Uterus (tissue), 4 donors: ENCODE measurements around the gene VSIR. TPM values are rescaled to one million over a fixed set of nuclear protein-coding genes. Genes with fewer than 3 reads are reported as not detected.
A peak's percentile ranks its signal among the peaks of the same experiment; 100 is the strongest.

Experiments used
- DNase-seq, 2 donors: peaks; one replicate each; pipeline ENCODE4 v3.0.0-alpha.2; 2019 to 2020
- H3K27ac ChIP-seq, 2 donors: fragments of 200-600 bp; sonication (generic); 1 replicate in 1 of 2; 2 replicates in 1 of 2; pipeline ENCODE4 v1.5.1; 2016 to 2018
- H3K27me3 ChIP-seq, 2 donors: fragments of 200-600 bp; sonication (generic); one replicate each; pipeline ENCODE4 v1.5.1; 2018 to 2019; ENCODE audit warnings: control low read depth in 1 of 2
- H3K36me3 ChIP-seq, 2 donors: fragments of 200-600 bp; sonication (generic); one replicate each; pipeline ENCODE4 v1.5.1; 2019; ENCODE audit warnings: control low read depth in 1 of 2
- H3K4me1 ChIP-seq, 2 donors: fragments of 200-600 bp; sonication (generic); one replicate each; pipeline ENCODE4 v1.5.1; 2018 to 2019; ENCODE audit warnings: control low read depth in 1 of 2
- H3K4me3 ChIP-seq, 2 donors: fragments of 200-600 bp; sonication (generic); 1 replicate in 1 of 2; 2 replicates in 1 of 2; pipeline ENCODE4 v1.5.1; 2018 to 2019; ENCODE audit warnings: mild to moderate bottlenecking in 1 of 2
- H3K9me3 ChIP-seq, 2 donors: fragments of 200-600 bp; sonication (generic); one replicate each; pipeline ENCODE4 v1.5.1; 2019; ENCODE audit warnings: control low read depth in 1 of 2
- CTCF ChIP-seq, 4 experiments: fragments of 200-600 bp in 2 of 4; fragments of 450-650 bp in 2 of 4; sonication (generic) in 2 of 4; IDR thresholded peaks; one replicate each; pipeline ENCODE4 v1.5.1; 2016 to 2019; ENCODE audit warnings: antibody characterized with exemption in 4 of 4, mild to moderate bottlenecking in 2 of 4, moderate library complexity in 1 of 4
- POLR2A ChIP-seq, 2 donors: fragments of 450-650 bp; IDR thresholded peaks; one replicate each; pipeline ENCODE4 v1.6.1; 2016; ENCODE audit warnings: antibody characterized with exemption in 2 of 2, mild to moderate bottlenecking in 1 of 2, moderate library complexity in 1 of 2
- intact Hi-C: fragments of 100-400 bp; cut with DNase I; formaldehyde crosslinking; loops from one replicate; pipeline ENCODE4 v1.15.1; 2023; ENCODE audit warnings: low total_unique reads
- total RNA-seq, 4 donors: library from RNA; depleted of rRNA in 3 of 4; stranded (reverse); fragments of >200 nt in 3 of 4; gene quantifications; one replicate each; pipeline versions ENCODE4 v1.1.0 to v1.2.4, GENCODE V29; 2014 to 2023
- donor health status: DM: yes; HTN: yes; CAD: no.

The VSIR gene
- total RNA-seq, 4 donors from 2014 or later, result 18.9 to 127 (median 36.7) TPM

DNA sequence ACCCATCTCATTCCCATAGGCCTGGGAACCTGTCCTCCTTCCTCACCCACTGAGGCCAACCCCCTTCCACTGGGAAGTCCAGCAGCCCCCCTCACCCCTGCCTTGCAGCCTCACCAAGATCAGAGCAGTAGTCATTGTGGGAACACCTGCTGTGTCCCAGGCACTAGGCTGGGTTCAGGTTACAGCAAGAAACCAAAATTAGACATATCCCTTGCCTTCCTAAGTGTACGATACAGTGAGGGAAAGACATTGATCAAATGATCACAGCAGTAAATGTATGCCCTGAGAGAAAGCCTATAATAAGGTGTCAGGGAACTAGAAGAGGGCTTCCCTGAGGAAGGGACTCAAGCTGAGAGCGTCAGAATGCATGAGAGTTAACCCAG is 36.8 kb downstream of the VSIR start:
- Histone ChIP-seq H3K9me3 (no peaks in the 10 kb centered on the region), H3K4me1 (no peaks in the 10 kb centered on the region), H3K27me3 (no peaks in the 10 kb centered on the region), H3K27ac (no peak overlapping the region), H3K36me3 (no peaks in the 10 kb centered on the region), H3K4me3 (no peak overlapping the region)
- no peak for DNase-seq
- intact Hi-C loops, result no loop called here
- no peak for TF ChIP-seq POLR2A (IDR thresholded peaks at IDR 0.05)
- no peak for TF ChIP-seq CTCF (IDR thresholded peaks at IDR 0.05)

DNA sequence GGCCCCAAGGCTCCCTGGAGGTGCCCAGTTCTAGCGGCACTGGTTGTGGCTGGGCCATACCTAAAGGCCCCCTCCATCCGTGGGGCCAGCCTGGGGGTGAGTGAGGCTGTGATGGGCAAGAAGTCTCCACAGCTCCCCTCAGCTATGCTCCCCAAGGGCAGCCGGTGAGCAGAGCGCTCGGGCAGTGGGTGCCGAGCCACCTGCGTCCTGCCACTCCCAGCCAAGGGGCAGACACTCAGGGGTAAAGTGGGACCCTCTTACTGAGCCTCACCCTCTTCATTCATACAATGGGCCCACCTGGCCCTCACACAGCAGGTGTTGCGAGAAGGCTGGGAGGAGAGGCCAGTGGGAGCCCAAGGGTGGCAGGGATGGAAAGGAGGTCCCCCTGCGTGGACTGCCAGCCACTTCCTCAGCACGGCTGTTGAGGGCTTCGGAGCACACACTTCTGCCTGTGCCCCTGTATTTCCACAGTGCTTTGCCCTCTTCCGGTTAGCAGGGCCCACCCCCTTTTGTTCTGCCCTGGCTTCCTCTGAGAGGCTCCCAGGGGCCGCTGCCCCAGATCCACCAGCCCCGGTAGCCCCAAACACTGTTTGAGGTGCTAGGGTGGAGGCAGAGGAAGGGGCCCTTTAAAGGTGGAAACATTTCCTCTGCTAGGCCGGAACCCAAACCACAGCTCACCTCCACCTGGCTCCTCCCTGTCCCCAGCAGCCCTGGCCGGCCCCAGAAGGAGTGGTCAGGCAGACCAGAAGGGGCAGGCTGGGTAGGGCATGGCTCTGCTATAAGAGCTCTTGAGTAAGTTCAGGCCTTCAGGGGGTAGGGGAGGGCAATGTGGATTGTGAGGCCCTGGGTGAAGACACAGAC is 37.4 kb downstream of the VSIR start:
- H3K27ac ChIP-seq, result no peak overlapping the region

GRCh38 chr10:71734797-71735196 is 38.5 kb downstream of the VSIR start:
- no peaks in the 10 kb centered on the region for H3K36me3 ChIP-seq
- no peaks in the 10 kb centered on the region for H3K4me1 ChIP-seq
- H3K27ac ChIP-seq, result no peak overlapping the region
- no peaks in the 10 kb centered on the region for H3K9me3 ChIP-seq
- no peak for TF ChIP-seq POLR2A (IDR thresholded peaks at IDR 0.05)
- no peak for TF ChIP-seq CTCF (IDR thresholded peaks at IDR 0.05)
- intact Hi-C loops, result no loop called here
- DNase-seq, result no peak
- no peaks in the 10 kb centered on the region for H3K27me3 ChIP-seq
- H3K4me3 ChIP-seq, result no peak overlapping the region

More for the DNA sequence above, 37.4 kb downstream of the VSIR start:
- intact Hi-C loops, result no loop called here
- Histone ChIP-seq H3K4me3 (no peak overlapping the region), H3K9me3 (no peaks in the 10 kb centered on the region), H3K36me3 (no peaks in the 10 kb centered on the region), H3K4me1 (no peaks in the 10 kb centered on the region), H3K27me3 (no peaks in the 10 kb centered on the region)
- TF ChIP-seq CTCF (IDR thresholded peaks at IDR 0.05) (no peak), POLR2A (IDR thresholded peaks at IDR 0.05) (no peak)
- no peak for DNase-seq

DNA sequence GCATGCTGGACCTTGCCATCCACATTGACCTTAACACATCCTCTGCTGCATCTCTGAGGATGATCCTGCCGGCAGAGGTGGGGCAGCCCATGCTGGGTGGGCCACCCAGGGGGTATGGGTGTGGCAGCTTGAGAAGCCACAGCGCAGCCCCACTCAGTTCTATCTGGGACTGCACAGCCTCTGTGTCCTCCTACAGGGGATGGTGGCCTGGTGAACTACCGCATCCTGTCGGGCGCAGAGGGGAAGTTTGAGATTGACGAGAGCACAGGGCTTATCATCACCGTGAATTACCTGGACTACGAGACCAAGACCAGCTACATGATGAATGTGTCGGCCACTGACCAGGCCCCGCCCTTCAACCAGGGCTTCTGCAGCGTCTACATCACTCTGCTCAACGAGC is 41.5 kb downstream of the VSIR start:
- Histone ChIP-seq H3K27me3 (no peaks in the 10 kb centered on the region), H3K27ac (no peak overlapping the region), H3K36me3 (no peaks in the 10 kb centered on the region), H3K9me3 (no peaks in the 10 kb centered on the region), H3K4me1 (peaks cover 0 to 21% of the 10 kb centered on the region in 2 donors), H3K4me3 (no peak overlapping the region)
- intact Hi-C loops, result no loop called here
- TF ChIP-seq POLR2A (IDR thresholded peaks at IDR 0.05), result no peak
- no peak for TF ChIP-seq CTCF (IDR thresholded peaks at IDR 0.05)
- DNase-seq, result no peak

DNA sequence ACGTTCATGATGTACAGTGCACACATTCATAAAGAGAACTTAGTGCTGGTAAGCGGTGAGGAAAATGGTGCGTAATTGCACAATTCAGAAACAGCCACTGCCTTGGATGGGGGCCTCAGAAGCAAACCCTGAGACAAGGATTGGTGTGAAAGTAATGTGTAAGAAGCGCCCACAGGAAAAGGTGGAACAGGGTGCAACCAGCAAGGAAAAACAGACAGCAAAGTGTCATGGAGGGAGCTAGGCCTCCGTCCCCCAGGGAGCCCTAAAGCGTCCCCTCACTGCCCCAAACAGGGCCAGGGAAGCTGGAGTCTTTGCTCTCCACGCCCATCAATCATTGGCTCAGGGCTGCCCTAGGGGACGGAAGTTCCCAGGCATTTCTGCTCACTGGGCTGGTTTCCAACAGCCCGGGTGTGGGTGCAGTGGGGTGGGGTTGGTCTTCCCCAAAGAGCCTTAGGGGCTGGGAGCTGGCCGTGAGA is 44.1 kb downstream of the VSIR start:
- Histone ChIP-seq H3K27me3 (no peaks in the 10 kb centered on the region), H3K36me3 (no peaks in the 10 kb centered on the region), H3K4me3 (no peak overlapping the region), H3K9me3 (no peaks in the 10 kb centered on the region), H3K27ac (peak overlapping the region; percentile 65 to 82), H3K4me1 (peaks cover 0 to 21% of the 10 kb centered on the region in 2 donors)
- no peak for DNase-seq
- intact Hi-C loops, result no loop called here
- TF ChIP-seq POLR2A (IDR thresholded peaks at IDR 0.05), result no peak
